GM21360 (cell line): ENCODE results near the gene CCDC93.

Source experiments
- ATAC-seq: cut with Tn5 transposase; IDR thresholded peaks from one replicate; pipeline ENCODE4 v1.9.1; 2021; ENCODE audit warnings: mild to moderate bottlenecking, moderate library complexity; ENCODE audit not compliant: unreplicated experiment

CCDC93 gene

GRCh38 chr2:118013724-118014491, at the start of gene CCDC93:
CCDC93 (minus strand) TSS chr2:118014070; CDS start chr2:118013995, 75 bp downstream.
- peak; percentile 80 for ATAC-seq

GRCh38 chr2:118062669-118063068, 48.8 kb upstream of the CCDC93 start:
- no peak for ATAC-seq

DNA sequence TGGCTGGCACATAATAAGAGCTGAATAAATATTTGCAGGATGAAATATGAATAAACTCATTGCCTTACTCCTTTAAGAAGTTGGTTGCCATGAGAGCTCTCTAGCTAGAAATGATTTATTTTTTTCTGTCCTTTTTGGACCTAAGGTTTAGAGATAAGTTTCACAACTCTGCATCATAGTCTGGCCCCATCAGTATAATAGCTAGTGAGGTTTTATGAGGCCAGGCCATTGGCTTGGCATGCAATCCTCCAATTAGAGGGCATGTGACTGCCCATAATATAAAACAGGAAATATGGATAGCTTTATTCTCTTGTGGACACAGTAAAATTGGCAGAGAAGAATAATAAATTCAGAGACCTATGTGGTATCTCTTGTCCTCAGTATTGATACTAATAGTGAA, 48.2 kb upstream of the CCDC93 start:
- ATAC-seq = no peak

DNA sequence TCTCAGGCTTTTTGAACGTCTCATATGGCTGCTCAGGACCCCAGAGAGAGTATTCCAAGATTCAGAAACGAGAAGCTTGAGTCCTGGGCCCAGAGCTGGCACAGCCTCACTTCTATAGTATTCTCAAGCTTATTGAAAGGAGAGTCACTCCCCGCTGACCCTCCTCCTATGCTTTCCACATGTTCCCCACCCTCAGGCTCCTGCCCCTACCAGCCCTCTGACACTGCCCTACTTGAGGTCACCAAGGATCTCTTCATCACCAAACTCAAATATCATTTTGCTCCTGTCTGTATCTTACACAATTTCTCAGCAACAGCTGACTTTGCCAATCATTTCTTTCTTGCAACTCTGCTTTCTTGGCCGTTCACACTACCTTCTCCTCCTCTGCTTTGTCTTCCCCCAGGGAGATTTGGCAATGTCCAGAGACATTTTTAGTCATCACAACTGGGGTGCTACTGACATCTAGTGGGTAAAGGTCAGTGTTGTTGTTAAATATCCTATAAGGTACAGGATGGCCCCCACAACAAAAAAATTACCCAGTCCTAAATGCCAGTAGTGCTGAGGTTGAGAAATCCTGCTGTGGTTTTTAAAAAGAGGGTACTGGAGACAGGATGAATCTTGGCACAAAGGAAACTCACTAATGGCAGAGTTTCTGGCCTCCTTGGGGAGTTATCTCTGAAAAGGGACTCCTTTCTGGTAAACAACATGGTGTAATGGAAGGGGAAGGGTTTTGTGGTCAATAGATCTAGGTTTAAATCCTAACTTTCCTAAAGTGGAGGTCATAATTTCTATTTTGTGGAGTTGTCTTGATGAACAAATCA, 47.5 kb upstream of the CCDC93 start:
- peak; percentile 81 for ATAC-seq

- no peak for ATAC-seq
These were observed 46.1 kb upstream of the CCDC93 start for GRCh38 chr2:118059919-118060478.

DNA sequence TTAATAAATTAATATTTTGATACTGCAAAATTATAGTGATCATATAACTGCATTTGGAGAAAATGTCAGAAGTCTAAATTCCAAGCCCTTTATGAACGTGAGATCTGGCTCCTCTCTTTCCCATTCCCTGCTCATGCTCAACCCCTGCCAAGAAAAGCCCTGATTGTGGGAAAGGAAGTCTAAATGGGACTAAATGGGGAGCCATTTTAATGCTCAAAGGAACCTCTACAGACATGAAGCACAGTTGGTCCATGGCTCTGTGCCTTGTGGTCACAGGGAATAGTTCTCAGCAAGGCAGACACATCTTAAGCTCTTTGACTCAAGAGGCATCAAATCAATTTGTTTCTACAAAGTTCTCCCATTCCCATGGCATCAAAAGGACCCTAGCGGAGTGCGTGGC, 45.1 kb upstream of the CCDC93 start:
- no peak for ATAC-seq

DNA sequence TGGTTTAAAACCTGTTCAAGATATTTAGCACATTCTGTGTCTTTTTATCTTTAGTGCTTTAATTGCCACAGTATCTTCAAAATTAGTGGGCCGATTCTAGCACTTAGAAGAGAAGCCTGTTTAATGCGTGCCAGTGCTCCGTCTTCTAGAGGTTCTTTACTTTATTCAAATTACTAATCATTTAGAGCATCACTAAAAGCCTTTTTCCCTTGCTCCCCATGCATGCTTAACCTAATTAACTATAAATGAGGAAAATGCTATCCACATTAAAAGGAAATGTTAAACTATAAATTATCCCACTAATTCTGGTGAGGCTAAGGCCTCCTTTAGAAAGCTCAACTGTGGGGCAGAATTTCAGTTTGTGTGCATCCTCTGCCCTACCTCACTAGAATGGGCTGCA, 42.9 kb upstream of the CCDC93 start:
- ATAC-seq = no peak

DNA sequence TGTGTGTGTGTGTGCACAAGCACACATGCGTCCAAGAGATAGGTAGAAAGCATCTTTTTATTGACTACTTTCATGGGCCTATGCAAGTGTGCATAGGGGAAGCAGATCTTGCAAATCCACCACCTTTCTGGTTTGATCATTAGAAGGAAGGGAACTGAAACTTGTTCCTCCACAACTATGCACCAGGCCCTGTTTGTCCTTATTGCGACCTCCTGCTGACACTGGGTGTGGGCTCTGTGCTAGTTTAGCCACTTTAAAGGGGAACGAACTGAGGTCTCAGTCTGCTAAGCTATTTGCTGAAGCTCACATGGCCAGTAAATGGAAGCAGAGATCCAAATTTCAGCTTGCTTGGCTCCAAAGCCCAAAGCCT, 42.3 kb upstream of the CCDC93 start:
- ATAC-seq = peak; percentile 91

DNA sequence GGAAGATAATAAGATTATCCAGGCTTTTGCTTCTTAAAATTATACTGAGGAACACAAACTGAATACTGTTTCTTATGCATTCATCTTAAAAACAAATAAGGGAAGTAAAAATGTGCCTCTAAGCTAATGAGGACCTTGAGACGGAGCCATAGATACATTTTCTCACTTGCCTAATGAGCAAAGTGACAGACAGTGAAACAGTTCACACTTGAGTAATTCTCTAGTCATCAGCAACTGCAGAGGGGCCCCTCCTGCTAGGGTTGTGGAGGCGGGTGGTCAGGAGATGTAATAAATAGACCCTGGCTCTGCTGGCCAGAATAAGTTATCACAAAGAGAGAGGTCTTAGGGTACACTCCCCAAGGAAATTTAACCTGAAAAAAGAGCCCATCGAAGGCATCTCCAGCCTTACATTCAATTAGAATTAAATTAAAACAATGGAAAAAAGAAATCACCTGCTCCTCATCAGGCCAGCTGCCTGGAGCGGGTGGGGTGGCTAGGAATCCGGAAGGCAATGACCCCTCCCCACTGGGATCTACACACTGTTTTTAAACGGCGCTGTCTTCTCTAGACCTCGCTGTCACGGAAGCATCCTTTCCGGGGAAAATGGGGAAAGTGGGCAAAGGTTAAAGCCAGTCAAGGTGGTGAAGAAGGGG, 41.8 kb upstream of the CCDC93 start:
- peak; percentile 89 for ATAC-seq

- ATAC-seq = no peak
These were observed 40.5 kb upstream of the CCDC93 start for GRCh38 chr2:118054213-118055008.

DNA sequence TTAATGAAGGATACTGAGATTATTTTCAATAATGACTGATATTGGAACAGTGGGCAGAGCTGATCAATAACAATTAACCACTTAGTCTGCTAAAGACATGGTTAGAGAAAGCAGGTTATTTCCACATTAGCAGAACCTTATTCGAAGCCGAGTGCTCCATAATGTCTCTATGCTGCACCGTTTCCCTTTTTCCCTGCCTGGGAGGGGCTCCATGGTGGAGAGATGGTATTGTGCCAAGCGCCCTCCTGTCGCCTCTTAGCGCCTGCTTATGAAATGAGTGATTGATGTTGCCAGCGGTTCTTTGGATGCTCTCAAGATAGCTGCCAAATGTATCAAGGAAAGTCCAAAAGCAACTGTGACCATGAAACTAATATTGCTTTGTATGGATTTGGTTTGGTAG, 39.8 kb upstream of the CCDC93 start:
- no peak for ATAC-seq

DNA sequence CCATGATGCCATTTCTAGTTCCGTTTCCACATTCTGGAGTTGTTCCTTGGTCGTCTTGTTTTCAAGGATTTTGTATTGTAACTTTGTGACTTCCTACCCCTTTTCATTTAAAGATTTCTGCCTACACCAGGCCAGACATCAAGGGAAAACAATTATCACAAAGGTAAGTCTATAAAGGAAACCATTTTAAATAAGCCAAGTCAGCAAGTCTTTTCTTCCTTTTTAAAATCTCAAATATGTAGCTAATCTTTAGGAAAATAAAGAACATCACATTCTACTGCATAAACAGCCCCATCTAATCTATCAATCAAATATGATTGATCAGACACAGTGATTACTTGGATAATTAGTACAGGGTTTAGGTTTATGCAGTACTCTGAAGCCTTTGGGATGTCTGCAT, 38.6 kb upstream of the CCDC93 start:
- no peak for ATAC-seq

DNA sequence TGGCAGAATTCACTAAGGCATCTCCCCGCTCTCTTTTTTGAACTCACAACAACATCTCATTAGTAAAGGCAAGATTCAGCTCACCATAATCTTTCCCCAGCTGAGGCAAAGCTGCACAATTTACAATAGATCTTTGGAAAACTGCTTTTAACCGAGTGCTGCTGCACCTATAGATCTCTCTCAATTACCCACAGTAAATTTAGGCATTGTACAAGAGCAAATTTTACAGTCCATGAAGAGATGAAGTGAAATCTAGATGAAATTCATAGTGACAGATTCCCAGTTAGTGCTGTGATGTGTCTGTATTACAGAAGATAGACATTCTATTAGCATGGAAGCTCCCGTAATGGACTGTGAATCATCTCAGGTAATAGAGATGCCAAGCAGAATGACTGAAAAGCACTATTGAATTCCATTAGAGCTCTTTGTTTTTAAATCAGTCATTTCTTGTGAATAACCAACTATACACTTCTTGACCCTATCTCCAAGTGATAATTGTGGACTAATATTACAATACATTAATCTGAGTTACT, 38.0 kb upstream of the CCDC93 start:
- no peak for ATAC-seq

GRCh38 chr2:118050974-118051373, 37.1 kb upstream of the CCDC93 start:
- no peak for ATAC-seq

DNA sequence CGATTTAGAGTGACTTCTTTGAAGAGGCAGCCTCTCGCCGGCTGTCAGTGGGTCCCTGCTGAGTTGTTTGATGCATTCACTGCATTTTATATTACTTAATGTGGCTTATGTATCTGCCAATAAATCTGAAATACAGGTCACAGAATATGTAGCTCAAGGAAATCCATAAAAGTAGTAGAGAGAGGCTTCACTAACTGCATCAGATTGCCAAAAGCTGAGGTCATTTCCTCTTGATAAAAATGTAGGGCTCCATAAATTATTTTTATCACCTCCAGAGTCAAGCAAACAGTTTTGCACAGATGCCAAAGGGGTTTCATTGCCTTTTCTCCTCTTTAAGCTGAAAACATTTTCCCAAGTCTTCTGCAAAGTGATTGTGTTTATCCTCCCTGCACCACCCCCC, 36.5 kb upstream of the CCDC93 start:
- no peak for ATAC-seq

- ATAC-seq = peak; percentile 57
These were observed 35.9 kb upstream of the CCDC93 start for GRCh38 chr2:118049816-118050140.

DNA sequence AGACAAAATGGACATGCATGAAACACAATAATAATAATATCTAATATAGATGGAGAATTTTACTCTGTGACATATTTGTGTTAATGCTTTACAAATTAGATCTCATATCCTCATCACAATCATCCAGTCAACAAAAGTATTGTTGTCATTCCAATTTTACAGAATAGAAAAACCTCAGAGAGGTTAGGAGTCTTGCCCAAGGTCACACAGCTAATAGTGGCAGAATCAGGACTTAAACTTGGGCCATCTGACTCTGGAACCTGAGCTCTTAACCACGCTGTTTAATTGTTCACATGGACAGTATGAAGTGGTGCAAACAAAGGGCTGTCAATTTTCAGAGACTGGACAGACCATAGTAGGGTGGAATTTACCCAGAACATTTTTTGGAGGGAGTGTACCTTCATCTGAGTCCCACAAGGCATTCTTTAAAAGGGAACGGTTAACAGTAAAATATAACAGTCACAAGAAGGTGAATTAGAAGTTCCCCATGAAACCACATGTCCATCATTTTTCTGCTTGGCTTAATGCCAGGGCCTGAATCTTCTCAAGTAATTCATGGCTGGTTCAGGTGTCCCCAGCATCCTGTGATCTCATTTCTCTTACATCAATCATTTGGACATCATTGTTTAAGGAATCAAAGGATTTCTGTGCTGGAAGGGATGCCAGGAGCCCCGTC, 35.4 kb upstream of the CCDC93 start:
- no peak for ATAC-seq

DNA sequence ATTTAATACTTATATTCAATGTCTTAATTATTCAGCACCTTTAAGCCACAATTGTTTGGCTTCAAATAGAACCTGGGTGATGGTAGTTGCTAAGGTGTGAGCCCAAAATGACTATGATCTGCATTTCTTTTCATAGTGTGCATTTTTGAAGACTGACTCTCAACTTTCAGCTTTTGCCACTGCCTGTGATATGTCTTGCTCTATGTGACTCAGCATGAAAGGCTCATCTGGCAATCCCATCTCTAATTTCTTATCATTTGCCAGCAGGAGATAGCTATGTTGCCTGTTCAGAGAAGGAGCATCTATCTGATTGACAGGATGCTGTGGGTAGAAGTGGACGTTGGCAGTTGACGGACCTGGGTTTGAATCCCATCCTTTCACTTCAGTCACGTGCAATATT, 34.5 kb upstream of the CCDC93 start:
- ATAC-seq = no peak

DNA sequence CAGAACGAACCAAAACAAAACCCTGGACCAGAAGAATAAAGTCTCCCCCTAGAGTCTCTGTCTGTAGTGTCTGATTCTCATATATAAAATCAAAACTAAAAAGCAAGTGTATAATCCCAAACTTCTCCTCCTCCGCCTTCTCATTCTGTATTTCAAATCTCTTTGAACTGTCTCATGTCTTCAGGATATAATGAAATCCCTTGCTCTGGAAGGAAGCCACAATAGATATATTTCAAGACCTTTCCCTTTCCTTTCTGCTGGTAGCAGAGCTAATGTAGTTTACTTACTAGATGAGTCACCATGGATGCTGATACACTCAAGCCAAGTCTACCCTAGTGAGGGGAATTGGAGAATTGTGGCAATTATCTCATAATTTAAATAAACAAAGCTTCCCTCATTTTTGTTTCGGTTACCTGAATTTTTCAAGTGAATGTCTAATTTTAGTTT, 33.5 kb upstream of the CCDC93 start:
- no peak for ATAC-seq

- no peak for ATAC-seq
These were observed 32.9 kb upstream of the CCDC93 start for GRCh38 chr2:118046634-118047210.
